Posterior vena cava (tissue), 2 donors: ENCODE measurements around the gene RAD51D. TPM values are rescaled to one million over a fixed set of nuclear protein-coding genes. Genes with fewer than 3 reads are reported as not detected.

Source experiments
- DNase-seq: peaks from one replicate; pipeline ENCODE4 v3.0.0-alpha.2; 2020; ENCODE audit warnings: low spot score
- intact Hi-C, 2 donors: fragments of 100-400 bp; cut with DNase I; formaldehyde crosslinking; loops; one replicate each; pipeline versions ENCODE4 v1.14.1 to v1.14.2; 2022 to 2023
- total RNA-seq, 2 donors: library from RNA; stranded (reverse); fragmentation: NEBNext Ultra II Directional; extraction: Animal tissue kit (Norgen Biotek cat#: 25700); gene quantifications; one replicate each; pipeline ENCODE4 v1.2.1, GENCODE V29; 2021
- donor health status: DM: yes; HTN: yes; CAD: no.
- donor health status: DM: yes; HTN: yes; CAD: no.

The RAD51D gene
- total RNA-seq, 2 donors from 2014 or later = 10.5 to 10.8 TPM

- intact Hi-C loops = no loop called here
- no peak for DNase-seq
Observed at GRCh38 chr17:35081638-35082037, 38.0 kb downstream of the RAD51D start.

- intact Hi-C loops = no loop called here
- no peak for DNase-seq
Observed at GRCh38 chr17:35080536-35080935, 39.1 kb downstream of the RAD51D start.

DNA sequence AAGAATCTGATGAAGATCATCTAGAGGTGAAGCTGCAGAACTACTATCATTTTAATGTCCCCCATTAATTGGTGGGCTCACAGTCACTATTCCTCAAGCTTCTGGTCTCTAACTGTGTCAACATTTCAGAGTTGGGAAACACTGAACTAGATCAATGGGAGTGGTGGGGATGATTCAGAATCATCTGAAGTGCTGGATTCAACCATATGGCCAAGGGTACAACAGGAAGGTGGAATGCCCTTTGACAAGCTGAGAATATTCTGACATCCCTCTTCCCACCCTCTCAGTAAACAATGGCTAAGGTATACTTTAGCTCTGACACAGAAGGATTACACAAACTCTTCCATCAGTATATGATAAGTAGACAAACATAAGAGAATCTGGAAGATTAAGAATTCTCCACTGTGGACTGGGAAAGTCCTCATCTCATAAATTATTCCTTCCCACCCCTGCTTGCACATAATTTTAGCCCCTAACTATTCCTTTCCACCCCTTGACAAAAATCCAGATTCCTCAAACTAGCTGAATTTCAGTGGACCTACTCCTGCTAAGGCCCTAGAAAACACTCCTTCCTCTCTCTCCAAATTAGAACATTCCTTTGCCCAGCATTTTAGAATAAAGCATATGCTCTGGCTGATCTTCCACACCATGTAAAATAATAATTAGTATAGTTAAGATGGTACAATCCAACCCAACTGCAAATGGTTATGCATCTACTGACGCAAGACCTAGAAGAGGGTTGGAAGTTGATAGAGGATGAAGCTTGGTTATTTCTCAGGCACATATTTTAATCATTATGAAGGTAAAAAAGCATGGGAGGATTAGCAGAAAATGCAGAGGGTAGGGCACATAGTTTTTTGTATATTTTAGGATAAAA, 39.9 kb downstream of the RAD51D start:
- DNase-seq = no peak
- intact Hi-C loops = no loop called here

DNA sequence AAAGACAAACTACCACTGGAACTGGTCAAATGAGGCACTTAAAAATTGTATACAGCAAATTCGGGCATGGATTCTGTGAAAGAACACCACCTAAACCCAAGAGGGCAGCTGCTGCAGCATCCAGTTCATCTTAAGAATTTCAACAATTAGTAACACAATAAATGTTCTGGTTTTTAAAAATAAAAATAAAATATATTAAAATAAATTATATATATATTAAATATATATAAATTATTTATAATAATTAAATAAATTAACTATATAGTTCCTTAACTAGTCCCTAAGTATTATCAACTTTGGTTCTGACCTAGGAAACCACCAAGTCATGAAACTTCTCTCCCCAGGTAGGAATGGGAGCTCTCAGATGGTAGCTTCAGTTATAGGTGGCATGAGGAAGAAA, 42.8 kb downstream of the RAD51D start:
- intact Hi-C loops = no loop called here

DNA sequence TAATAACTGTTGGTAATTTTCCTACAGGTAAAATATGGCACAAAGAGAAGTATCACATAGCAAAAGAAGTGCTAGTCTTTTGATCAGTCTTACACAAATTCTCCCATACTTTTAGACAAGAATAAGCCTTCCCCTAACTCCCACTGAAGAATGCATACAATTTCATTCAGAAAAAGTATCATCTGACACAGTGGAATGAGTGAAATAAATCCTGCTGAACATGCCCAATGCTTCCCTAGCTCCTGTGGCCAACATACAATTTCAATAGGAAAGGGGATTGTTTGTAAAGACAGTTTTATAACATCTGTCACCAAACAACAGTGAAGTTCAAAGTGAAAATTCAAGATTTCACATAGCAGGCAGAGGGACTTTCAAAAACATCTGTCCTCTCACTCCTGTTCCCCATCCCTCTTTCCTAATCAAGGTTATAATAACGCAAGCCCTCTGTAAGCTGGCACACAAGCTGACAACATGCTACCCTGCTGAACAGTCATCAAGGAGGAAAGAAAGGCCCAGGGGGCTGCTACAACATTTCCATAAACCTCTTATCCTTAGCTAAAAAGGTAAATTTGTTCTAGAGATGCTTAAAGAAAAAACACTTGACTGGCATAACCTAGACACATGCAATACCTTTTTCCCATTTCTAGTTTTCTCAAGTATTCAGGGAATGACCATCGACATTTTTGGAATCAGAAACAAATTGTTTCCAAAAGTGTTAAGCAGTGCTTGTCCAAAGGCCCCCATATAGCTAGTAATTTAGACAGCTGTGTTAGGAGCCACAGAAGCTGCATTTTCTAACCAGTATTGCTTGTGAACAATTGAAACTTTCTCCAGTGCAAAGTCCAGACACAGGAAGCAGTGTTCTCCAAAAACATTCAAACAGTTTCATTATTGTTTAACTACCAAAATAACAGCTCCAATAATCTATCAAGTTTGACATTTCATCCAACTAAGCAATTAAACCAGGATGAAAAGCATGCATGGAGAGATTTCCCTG, 44.7 kb downstream of the RAD51D start:
- DNase-seq = no peak

More for the DNA sequence above, 42.8 kb downstream of the RAD51D start:
- DNase-seq = no peak

GRCh38 chr17:35073991-35074627, 45.6 kb downstream of the RAD51D start:
- intact Hi-C loops = no loop called here

More for the DNA sequence above, 44.7 kb downstream of the RAD51D start:
- intact Hi-C loops = no loop called here

GRCh38 chr17:35073183-35073790, 46.4 kb downstream of the RAD51D start:
- intact Hi-C loops = no loop called here
- DNase-seq = no peak

More at GRCh38 chr17:35073991-35074627, 45.6 kb downstream of the RAD51D start:
- DNase-seq = no peak

DNA sequence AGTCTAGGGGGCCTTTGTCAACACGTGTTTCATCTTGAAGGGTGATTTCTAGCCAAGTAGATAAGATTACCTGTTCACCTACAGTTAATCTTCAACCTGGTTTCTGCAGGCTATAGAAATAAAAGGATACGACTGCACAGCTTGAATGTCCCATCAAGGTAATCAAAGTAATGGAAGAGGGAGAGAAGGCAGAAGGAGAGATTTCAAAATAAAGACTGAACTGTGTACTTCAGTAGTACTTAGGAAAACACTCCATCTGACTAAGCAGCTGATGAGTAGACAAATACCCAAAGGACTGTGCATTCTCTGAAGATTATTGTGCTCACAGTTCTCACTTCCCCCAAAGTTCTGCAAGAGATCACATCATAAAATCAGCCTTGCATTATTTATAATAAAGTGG, 50.3 kb downstream of the RAD51D start:
- intact Hi-C loops = no loop called here
- no peak for DNase-seq

GRCh38 chr17:35068249-35068648, 51.4 kb downstream of the RAD51D start:
- DNase-seq = no peak
- intact Hi-C loops = no loop called here

DNA sequence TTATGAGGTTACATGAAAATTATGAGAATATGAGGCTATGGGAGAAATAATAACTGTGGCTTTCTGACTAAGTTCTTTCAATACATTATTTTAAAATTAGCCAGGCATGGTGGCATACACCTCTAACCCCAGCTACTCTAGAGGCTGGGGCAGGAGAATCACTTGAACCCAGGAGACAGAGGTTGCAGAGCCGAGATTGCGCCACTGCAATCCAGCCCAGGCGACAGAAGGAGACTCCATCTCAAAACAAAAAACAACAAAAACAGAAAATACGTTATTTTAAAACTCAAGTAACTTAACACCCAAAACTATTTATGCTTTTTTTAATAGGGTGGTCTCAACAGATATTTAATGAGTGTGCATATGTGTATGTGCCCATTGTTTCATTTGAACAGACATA, 53.8 kb downstream of the RAD51D start:
- no peak for DNase-seq
- intact Hi-C loops = no loop called here

GRCh38 chr17:35064516-35065215, 55.0 kb downstream of the RAD51D start:
- intact Hi-C loops = no loop called here
- DNase-seq = no peak

- DNase-seq = peak; percentile 94
- intact Hi-C loops = no loop called here
Observed at GRCh38 chr17:35063514-35064223, 56.0 kb downstream of the RAD51D start, which contains the start of gene RFFL. Gene RFFL, minus strand, starts transcription at chr17:35063707. Its CDS starts 37,154 bp downstream, at chr17:35026553.

DNA sequence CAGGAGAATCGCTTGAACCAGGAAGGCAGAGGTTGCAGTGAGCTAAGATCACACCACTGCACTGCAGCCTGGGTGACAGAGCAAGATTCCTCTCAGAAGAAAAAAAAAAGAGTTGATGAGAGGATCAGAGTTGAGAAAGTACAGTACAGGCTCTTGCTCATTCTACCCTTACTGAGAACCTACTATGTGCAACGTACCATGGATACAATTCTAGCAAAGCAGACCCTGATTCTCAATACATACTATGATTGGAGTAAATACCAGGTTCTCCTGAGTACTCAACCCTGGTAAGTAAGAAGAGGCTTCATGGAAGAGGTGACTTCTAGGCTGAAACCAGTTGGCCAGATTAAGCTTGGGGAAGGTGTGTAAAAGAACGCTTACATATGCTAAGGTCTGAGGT, 57.4 kb downstream of the RAD51D start:
- intact Hi-C loops = no loop called here
- no peak for DNase-seq

- intact Hi-C loops = no loop called here
- no peak for DNase-seq
Observed at GRCh38 chr17:35057332-35057915, 62.2 kb downstream of the RAD51D start.

DNA sequence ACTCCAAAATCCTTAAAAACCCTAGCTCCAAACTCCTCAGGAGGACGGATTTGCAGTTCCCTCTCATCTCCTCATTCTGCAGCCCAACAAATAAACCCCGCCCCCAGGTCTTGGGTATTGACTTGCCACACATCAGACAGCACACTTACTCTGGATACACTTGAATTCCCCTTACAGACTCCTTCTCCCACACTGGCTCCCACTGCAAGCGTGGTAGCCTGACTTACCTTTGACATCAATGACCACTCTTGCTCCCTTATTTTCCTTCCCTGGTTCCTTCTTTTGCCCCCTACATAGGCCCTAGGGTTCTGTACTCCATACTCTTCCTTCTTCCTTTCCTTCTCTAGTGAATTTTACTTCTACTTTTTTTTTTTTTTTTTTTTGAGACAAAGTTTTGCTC, 63.6 kb downstream of the RAD51D start:
- intact Hi-C loops = no loop called here
- DNase-seq = no peak

DNA sequence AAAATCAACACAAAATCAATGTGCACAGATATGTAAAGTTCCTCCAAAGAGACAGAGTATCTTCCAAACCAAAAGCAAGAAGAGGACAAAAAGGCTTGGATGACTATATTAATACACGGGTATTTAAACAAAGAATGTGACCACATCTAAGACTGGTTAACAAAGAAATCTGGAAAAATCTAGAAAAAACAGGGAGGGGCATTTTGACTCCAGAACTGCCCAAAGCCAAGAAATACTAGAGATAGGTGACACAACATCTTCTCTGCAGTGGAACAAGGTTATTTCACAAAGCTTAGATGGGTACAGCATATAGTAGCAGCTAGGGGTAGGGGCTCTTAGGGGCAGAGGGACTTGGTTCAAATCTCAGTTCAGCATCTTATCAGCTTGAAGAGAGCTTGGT, 66.5 kb downstream of the RAD51D start:
- no peak for DNase-seq
- intact Hi-C loops = no loop called here

DNA sequence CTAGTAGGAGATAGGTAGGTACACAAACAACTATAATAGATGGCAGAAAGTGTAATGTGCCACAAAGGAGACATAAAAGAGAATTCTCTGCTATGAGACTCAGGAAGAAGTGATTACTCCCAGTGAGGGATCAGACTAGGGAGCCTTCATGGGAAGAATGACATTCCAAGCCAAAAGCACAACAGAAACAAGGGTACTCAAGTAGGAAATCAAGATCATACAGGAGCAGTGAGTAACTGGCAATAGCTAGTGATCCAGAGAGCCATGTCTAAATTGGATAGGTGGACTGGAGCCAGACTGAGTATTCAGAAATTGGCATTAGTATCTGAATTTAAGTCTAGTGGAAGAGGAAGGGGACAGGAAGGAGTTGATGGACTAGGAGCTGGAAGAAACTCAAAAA, 66.9 kb downstream of the RAD51D start:
- DNase-seq = no peak
- intact Hi-C loops = no loop called here

DNA sequence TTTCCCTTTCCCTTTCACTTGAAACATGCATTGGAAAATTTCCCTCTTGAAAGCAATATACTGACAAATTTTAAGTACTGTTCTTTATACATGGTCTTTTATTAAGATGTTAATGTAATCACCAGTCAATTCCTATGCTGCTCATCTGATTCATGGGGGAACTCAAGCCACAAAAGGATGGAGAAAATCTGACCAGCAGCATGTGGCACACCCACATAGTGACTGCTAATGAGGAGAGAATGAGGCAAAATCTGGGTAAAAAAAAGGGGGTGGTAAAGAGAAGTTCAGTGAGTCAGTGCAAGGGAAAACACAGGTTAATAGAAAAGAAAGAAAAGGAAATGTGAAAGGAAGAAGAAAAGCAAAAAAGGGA, 67.4 kb downstream of the RAD51D start:
- DNase-seq = no peak
- intact Hi-C loops = no loop called here
